HG03103 (cell line): ENCODE data around the gene TMEM154.

Experiments
- ATAC-seq: cut with Tn5 transposase; IDR thresholded peaks from one replicate; pipeline ENCODE4 v1.9.1; 2021; ENCODE audit warnings: low read depth; ENCODE audit not compliant: unreplicated experiment

Gene TMEM154

DNA sequence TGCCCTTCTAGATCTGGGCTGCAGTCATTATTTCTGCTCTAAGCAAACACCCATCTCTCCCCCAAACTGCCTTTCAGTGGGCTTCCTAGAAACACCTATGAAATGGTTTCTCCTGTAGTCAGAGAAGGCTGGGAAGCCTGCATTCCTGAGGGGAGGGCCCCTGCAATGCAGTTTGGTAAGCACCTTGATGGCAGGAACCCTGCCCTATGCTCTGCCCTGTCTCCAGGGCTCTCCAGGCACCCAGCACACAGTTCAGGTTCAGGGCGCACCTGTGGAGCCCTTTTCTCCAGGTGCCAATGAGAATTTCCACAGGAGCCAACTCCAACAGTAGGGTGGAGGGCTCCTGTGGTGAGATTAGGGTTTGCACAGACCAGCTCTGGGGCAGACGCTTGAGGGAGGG lies 74.8 kb downstream of the TMEM154 start:
- no peak for ATAC-seq

DNA sequence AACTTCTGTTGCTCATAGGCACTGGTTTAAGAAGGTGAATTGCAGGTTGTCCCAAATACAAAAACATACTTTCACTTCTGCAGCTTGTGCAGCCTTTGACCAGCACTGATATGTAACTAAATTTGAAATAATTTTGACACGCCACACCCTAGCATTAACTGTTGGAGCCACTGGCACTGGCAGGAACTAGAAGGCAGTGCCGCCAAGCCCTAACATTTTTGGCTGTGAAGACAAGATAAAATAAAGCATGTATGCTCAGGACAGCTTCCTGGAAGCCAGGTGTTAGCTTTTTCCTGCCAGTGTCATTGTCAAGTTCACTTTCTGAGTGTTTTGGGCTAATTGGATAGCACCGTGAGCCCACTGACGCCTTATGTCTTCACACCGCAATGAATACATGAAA lies 78.6 kb downstream of the TMEM154 start:
- no peak for ATAC-seq

DNA sequence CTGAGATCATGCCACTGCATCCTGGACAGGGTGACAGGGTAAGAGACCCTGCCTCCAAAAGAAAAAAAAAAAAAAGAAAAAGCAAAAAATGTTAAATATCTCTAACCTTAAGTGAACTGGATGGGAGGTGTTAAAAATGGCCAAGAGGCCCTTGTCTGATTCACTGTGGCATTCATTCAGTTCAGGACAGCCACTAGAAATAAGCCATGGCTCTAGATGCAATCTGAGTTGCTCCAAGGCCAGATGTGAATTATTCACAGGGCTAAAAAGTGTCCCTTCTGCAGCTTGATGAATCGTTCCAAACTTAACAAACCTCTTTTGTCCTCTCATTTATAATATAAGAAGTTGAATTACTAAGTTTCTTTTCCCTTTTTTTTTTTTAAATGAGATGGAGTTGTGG lies 80.2 kb downstream of the TMEM154 start:
- ATAC-seq, result no peak

DNA sequence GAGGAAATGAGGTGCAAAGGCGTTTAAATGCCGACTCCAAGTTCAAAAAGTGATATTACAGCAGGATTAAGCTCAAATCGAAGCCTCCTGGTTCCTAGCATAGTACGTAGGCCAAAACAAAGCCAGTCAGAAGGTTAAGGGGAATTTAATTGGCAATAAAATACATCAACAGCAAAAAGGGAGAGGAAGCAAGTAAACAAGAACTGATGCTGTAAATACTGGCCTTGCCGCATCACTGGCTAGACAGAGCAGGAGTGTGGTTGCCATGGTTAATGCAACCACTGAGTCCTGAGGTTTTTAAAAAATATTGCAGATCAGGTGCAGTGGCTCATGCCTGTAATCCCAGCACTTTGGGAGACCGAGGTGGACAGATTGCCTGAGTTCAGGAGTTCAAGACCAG lies 80.7 kb downstream of the TMEM154 start:
- no peak for ATAC-seq

DNA sequence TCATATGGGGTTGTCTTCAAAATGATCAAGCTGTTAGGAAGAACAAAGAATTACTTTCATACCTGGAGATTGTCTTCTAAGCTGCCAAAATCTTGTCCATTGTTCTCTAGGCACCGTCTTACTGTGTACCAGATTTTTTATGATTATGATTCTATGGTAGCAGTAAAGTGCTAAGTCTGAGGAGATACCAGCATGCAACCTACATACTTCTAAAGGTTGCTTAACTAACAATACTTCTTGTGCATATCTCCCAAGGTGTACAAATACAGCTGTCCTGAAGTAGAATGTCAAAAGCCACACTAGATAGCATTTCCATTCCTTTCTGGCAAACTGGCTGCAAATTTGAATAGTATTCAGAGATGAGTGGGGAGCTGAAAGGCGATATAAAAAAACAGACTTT lies 81.3 kb downstream of the TMEM154 start:
- no peak for ATAC-seq

DNA sequence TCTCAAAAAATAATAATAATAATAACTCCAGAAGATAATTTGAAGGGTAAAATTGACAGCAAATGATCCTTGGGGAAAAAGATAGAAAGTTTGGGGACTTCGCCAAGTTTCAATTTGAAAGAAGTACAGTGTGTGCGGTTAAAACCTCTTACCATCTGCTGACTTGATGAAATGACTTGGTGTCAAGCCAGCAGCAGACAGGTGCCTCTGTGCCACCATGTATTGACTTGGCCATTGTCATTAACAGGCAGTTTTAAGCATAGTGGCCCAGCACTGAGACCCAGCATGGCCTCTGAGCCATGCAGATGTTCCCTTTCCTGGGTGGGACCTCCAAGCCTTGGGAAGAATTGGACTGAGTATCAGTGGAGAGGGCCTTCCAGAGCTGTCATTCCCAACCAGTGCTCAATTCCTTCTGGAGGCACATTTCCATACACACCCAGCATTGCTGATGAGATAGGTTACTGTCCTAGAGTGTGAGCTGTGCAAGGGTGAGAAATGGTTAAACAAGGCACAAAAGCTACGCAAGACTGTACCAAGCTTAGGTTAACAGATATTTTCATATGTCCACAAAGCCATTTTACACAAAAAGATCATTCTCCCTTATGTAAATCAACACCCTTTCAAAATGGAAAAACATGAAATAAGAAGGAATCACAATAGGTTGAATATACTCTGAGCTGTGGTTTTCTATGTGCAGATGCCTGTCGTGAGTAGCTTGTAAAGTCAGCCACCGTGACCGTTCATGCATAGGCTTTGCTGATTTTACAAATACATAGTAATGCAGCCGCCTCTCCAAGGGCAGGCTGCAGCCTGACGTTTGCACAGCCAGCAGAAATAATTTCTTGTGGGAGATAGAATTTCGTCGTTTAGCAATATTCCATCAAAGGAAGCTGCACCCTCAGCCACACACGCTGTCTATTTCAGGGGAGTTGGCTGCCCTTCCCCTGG lies 84.5 kb downstream of the TMEM154 start:
- peak; percentile 75 for ATAC-seq

DNA sequence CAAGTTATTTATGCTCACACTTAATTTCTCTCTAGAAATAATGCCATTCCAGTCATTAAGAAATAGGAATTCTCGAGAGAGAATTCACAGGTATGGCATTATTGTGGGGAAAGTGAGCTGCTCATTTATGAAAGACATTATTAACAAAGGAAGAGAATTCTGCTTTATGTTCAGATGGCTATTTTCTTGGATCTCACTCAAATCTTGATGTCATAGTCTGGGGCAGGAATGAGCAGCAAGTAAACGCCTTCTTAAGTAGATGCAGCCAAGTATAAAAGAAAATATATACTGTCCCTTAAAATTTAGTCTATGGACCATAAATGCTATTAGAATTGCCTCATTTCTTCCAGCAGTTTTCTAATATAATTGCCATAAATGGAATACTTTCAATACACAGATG lies 85.7 kb downstream of the TMEM154 start:
- no peak for ATAC-seq

DNA sequence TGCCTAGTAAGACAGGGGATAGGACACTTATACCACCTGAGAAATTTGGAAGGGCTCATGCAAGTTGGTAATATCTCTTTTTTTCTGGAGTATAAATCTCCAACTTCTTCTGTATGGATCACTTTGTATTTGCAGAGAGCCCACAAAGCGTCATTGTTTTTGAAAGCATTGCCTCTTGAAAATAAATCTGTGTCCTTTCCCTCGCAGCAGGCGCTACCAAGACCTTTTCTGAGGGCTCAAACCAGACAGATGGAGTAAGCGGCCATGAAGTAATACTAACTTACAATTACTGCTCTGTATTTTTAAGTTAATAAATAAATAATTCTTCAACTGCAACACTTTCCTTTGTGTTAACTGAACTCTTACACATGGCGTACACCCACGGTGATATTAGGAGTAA lies 87.9 kb downstream of the TMEM154 start:
- ATAC-seq, result no peak

DNA sequence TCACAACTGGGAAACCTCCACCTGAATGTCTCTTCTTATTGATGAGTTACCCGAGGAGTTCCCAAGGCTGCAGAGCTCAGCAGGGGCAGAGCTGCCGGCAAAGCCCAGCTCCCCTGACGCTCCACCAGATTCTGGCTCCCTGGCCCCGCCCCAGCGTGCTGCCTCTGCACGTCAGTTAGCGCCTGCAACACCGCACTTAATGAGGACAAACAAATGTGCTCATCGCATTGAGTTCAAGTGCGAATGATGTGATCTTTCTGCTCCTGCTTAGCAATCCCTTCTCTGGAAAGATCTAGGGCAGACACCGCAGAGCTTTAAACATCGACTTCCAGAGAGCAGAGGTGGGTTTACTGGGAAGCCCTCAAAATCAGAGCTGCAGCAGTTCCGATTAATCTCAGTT lies 88.4 kb downstream of the TMEM154 start:
- ATAC-seq, result no peak

DNA sequence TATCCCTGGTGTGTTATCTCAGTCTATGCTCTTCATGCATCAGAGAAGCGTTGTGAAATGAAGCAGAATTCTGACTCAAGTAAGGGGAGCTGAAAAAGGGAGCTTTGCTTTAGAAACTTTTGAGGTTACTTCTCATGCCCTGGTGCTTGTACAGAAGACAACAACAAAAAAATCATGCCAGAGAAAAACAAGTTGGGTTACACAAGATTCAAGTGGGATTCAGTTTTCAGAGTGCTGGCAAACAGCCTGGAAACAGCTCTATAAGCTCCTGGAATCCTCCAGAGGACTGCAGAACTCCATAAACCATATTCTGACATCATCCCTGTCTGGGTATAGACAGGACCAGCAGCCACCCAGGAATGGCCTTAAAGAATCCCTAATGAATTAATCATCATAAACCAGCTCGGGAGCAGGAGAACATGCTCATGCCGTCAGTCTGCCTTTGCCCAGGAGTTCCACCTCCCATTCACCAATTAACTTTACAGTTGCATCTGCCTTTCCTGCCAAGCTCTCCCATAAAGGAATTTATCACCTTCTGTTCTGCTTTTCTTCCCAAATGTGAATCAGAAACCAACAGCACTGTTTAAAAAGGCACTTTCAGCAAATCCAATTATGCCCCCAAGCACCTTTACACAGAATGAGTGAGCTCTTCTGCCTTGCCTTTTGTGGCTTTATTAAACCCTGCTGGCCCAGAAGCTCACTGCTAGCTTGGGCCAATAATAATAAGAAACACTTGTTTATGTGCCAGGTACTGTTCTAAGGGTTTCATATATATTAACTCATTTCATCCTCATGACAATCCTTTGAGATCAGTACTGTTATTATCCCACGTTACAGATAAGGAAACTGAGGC lies 89.4 kb downstream of the TMEM154 start:
- no peak for ATAC-seq

DNA sequence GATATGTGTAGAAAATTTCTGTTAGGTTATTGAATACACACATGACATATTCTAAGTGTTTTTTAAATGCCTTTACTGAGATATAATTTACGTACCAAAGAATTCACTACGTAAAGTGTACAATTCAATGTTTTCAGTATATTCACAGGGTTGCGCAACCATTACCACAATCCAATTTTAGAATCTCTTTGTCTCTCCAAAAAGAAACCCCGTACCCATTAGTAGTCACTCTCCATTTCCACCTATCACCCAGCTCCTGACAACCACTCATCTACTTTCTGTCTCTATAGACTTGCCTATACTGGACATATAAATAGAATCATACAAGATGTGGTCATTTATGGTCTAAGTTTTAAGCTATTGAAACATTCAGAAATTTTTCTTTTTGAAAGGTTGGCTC lies 90.9 kb downstream of the TMEM154 start:
- ATAC-seq, result no peak

DNA sequence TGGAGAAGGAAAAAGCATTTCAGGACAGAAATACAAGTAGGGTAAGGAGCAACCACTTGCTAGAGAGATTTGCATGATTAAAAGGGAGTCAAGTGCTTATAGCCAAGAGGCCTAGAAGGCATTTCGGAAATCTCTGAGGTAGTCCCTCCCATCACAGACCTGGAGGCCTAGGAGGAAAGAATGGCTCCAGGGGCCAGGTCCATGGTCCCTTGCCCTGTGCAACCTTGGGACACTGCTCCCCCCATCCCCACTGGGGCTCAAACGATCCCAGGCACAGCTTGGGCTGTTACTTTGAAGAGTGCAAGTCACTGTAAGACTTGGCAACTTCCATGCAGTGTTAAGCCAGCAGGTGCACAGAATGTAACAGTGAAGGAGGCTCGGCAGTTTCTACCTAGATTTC lies 92.7 kb downstream of the TMEM154 start:
- no peak for ATAC-seq

DNA sequence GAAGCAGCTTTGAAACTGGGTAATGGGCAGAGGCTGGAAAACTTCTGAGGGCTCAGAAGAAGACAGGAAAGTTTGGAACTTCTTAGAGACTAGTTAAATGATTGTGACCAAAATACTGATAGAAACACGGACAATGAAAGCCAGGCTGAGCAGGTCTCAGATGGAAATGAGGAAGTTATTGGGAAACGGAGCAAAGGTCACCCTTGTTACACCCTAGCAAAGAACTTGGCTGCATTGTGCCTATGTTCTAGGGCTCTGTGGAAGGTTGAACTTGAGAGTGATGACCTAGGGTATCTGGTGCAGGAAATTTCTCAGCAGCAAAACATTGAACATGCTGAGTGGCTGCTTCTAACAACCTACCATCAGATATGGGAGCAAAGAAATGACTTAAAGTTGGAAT lies 93.1 kb downstream of the TMEM154 start:
- ATAC-seq, result no peak

DNA sequence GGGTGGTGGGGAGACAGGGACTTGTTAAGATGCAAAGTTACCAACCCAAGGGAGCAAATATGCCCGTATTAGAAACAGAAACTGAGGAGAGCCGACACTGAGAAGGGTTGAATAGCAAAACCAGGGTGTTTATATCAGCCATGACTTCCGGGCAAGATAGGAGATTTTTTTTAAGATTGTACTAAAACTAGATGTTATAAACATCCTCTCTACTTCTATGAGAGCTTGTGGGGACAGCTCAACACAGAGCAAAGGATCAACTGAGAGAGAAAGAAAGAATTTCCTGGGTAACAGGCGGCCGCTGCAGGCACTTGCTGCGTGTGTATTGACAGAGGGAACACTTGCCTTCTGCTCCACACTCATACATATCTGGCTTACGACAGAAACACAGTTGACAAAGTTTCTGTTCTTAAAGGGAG lies 94.8 kb downstream of the TMEM154 start:
- no peak for ATAC-seq

DNA sequence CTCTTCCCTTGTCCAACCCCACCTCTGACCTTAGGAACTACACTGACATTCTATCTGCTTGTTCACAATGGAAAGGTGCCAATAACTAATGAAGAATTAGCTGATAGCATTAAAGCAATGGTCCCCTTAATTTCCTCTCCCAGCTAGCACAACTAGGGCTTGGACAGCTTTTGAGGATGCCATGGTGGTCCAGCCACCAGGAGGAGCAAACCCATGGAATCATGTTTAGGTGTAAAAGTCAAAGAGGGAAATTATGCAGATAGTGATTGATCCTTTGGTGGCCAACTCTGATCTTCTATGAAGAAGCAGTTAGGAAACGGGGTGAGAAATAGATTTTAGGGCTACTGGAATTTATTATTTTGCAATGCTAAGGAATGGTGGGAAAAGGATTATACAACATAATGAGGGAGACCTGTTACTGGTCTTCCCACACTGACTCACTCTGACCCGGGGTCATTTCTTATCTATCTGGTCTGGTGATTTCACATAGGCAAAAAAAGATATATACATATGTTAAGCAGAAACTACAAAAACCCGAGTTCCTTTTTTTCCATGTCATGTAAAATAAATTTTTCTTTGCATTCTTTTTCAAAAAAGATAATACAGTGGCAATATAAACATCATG lies 98.1 kb downstream of the TMEM154 start:
- no peak for ATAC-seq

DNA sequence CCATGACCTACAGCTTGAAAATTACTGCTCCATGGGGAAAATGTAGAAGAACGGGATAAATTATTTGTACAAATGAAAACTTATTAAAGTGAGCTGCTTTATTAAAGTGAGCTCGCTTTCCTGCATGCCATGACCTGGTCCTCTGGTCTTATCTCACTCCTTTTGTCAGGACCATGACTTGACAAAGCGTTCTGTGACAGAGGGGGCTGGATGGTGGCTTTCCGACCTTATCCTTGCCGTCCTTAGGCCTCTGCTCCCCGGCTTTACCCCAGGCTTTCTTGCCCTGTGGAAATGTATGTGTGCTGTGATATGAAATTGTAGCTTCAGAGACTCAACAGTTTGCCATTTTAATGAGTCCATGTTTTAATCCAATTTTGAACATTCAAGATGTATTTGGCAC lies 99.9 kb downstream of the TMEM154 start:
- no peak for ATAC-seq

DNA sequence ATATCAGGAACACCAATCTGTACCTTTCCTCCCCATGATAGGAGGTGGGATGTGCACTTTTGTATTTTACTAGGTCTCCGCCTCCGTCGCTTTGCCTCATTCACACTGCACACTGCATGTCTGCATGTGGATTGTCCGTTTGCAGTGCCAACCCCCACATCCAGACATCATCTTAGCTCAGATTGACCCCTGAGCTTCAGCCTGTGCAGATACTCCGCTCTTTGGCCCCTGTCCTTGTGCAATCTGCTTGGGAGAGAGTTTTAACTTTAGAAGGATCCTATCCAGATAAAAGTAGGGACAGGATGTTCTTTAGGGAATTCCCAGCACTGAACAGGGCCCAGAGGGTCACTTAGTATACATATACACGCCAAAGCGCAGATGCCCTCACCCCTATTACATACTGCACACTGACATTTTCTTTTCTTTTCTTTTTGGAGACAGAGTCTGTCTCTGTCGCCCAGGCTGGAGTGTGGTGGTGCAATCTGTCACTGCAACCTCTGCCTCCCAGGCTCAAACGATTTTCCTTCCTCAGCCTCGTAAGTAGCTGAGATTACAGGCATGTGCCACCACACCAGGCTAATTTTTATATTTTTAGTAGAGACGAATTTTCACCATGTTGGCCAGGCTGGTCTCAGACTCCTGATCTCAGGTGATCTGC lies 100.6 kb downstream of the TMEM154 start:
- ATAC-seq, result no peak

DNA sequence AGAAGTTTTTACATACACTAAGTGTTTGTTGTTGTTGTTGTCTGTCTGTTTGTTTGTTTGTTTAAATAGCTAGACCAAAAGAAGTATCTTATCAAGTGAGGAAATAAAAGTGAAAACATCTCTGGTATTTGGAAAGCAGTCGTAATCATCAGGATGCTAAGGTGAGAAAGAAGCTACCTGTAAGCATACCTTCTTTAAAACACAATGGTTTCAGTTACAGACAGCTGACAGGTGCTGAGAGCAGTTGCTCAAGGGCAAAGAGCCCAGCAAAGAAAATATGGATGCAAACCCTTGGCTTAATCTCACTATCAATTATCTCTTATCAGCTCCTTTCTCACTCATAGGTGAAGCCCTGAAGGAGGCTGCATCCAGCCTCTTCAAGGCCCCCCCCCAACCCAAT lies 101.1 kb downstream of the TMEM154 start:
- no peak for ATAC-seq

DNA sequence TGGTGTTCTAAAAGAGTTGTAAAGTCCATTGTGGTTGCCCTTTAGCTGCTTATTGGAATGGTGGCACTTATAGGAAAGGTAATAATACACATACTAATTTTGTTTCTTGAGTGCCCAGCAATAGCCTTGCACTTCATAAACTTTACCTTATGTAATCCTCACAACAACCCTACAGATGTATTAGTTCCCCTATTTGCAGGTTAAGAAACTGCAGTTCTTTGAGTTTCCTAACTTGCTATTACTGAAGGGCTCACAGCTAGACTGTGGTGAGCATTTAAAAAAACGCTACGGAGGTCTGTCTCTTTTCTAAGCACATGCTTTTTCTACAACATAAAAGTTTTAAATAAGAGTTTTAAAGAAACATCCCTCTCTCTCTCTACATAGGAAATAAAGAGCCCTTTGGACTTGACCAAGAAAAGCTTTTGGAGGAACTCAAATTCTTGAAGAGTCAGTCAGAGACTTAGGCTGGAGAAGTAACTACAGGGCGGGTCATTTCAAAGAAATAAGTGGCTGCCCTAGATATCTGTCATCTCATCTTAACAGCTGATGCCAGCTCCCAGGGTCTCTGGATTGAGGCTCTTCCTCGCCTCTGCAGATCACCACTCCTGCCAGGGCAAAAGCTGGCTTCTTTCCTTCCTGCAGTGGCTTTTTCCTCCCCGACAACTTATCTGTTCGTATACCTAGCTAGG lies 101.9 kb downstream of the TMEM154 start:
- ATAC-seq, result peak; percentile 75

DNA sequence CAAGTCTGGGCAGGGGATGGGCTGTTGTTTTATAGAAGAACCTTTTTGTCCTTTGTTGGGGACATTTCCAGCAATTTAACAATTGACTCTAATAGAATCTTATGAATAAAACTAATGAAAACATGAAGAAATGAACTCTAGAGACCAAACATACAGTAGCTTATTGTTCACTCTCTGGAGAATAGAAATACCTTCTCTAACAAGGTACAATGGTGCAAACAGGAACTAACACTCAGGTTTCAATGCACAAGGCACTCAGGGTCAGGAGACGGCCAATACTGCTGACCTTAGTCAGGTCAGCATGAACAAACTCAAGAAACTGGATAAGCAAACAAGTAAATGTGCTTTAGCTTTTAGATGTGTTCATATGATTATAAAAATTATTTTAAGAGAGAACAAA lies 104.3 kb downstream of the TMEM154 start:
- ATAC-seq, result no peak
